H1 (cell line): ENCODE data around the gene TCEA2. TPM values are rescaled to one million over a fixed set of nuclear protein-coding genes. Genes with fewer than 3 reads are reported as not detected.

Experiments used
- HDAC2 ChIP-seq, 2 experiments: fragments of 300-600 bp in 1 of 2; sonication (generic) in 1 of 2; IDR thresholded peaks; 2 replicates each; pipeline ENCODE4 v1.6.1; 2011 to 2012; ENCODE audit warnings: low read depth in 2 of 2, low read length in 2 of 2, mild to moderate bottlenecking in 2 of 2, moderate library complexity in 2 of 2, borderline replicate concordance in 1 of 2, inconsistent platforms in 1 of 2
- KDM4A ChIP-seq: IDR thresholded peaks from one replicate; pipeline ENCODE4 v1.7.1; 2012; ENCODE audit warnings: low read depth, mild to moderate bottlenecking, moderate library complexity, low read length, inconsistent platforms; ENCODE audit not compliant: severe bottlenecking
- KDM5A ChIP-seq: fragments of 200-600 bp; IDR thresholded peaks from 2 replicates; pipeline ENCODE4 v1.7.1; 2012; ENCODE audit warnings: mild to moderate bottlenecking, low read length, inconsistent platforms, mixed read lengths
- NANOG ChIP-seq: IDR thresholded peaks from 2 replicates; pipeline ENCODE4 v1.6.1; 2011; ENCODE audit warnings: low read length, low read depth, mild to moderate bottlenecking, inconsistent platforms; ENCODE audit not compliant: insufficient read depth, poor library complexity, severe bottlenecking
- NRF1 ChIP-seq: IDR thresholded peaks from 2 replicates; pipeline ENCODE4 v1.6.1; 2011; ENCODE audit warnings: mild to moderate bottlenecking, low read depth, low read length, improper control_type of control experiment
- POLR2A ChIP-seq, 2 experiments: IDR thresholded peaks; 1 replicate in 1 of 2; 2 replicates in 1 of 2; pipeline ENCODE4 v1.6.1; 2011; ENCODE audit warnings: low read depth in 2 of 2, low read length in 2 of 2, mild to moderate bottlenecking in 2 of 2; ENCODE audit errors: control extremely low read depth in 1 of 2
- POU5F1 ChIP-seq: IDR thresholded peaks from 2 replicates; pipeline ENCODE4 v1.6.1; 2011; ENCODE audit warnings: low read depth, mild to moderate bottlenecking, low read length, moderate library complexity
- RFX5 ChIP-seq: IDR thresholded peaks from 2 replicates; pipeline ENCODE4 v1.6.1; 2011; ENCODE audit warnings: low read depth, low read length, improper control_type of control experiment, borderline replicate concordance
- RNF2 ChIP-seq: fragments of 200-900, 300-1000 bp; sonication (generic); IDR thresholded peaks from 2 replicates; pipeline ENCODE4 v1.7.1; 2016; ENCODE audit warnings: borderline replicate concordance, low read depth, mild to moderate bottlenecking, antibody characterized with exemption, low read length; ENCODE audit not compliant: poor library complexity, severe bottlenecking; ENCODE audit errors: missing control alignments
- TAF1 ChIP-seq: IDR thresholded peaks from 2 replicates; pipeline ENCODE4 v1.6.1; 2011; ENCODE audit warnings: mild to moderate bottlenecking, low read depth, low read length
- TCF12 ChIP-seq: IDR thresholded peaks from 2 replicates; pipeline ENCODE4 v1.6.1; 2011; ENCODE audit warnings: low read depth, mild to moderate bottlenecking, low read length
- polyA plus RNA-seq, 7 experiments: library from polyadenylated mRNA; depleted of rRNA in 3 of 7; stranded (reverse) in 5 of 7; unstranded in 2 of 7; fragments of >200 nt in 5 of 7; fragments of 200-250 nt in 2 of 7; gene quantifications; 1 replicate in 5 of 7; 2 replicates in 1 of 7; 4 replicates in 1 of 7; pipeline versions ENCODE4 v1.2.1 to v1.2.3, GENCODE V29; 2011 to 2013; ENCODE audit warnings: missing spikeins in 2 of 7, mixed read lengths in 2 of 7
- total RNA-seq: library from RNA; stranded (reverse); fragmentation: NEBNext Ultra II Directional; extraction: Animal tissue kit (Norgen Biotek cat#: 25700); gene quantifications from 2 replicates; pipeline ENCODE4 v1.2.1, GENCODE V29; 2021
- TF ChIP-seq, protein P1 (sequence below): IDR thresholded peaks from 2 replicates; pipeline ENCODE4 v1.6.1; 2011; ENCODE audit warnings: low read length, improper control_type of control experiment
- TF ChIP-seq, protein P2 (sequence below): IDR thresholded peaks from 2 replicates; pipeline ENCODE4 v1.6.1; 2012; ENCODE audit warnings: inconsistent platforms
- TF ChIP-seq, protein P3 (sequence below): IDR thresholded peaks from 2 replicates; pipeline ENCODE4 v1.6.1; 2012; ENCODE audit warnings: inconsistent platforms
- TF ChIP-seq, protein P4 (sequence below): IDR thresholded peaks from 2 replicates; pipeline ENCODE4 v1.6.1; 2011; ENCODE audit warnings: low read depth, mild to moderate bottlenecking, low read length; ENCODE audit not compliant: insufficient read depth

The TCEA2 gene
- total and polyA plus RNA-seq, 2 of the 8 experiments (the other 6 are each of a cell fraction or from before 2014, with no cell fraction given) = 41.4 to 42.3 TPM

DNA sequence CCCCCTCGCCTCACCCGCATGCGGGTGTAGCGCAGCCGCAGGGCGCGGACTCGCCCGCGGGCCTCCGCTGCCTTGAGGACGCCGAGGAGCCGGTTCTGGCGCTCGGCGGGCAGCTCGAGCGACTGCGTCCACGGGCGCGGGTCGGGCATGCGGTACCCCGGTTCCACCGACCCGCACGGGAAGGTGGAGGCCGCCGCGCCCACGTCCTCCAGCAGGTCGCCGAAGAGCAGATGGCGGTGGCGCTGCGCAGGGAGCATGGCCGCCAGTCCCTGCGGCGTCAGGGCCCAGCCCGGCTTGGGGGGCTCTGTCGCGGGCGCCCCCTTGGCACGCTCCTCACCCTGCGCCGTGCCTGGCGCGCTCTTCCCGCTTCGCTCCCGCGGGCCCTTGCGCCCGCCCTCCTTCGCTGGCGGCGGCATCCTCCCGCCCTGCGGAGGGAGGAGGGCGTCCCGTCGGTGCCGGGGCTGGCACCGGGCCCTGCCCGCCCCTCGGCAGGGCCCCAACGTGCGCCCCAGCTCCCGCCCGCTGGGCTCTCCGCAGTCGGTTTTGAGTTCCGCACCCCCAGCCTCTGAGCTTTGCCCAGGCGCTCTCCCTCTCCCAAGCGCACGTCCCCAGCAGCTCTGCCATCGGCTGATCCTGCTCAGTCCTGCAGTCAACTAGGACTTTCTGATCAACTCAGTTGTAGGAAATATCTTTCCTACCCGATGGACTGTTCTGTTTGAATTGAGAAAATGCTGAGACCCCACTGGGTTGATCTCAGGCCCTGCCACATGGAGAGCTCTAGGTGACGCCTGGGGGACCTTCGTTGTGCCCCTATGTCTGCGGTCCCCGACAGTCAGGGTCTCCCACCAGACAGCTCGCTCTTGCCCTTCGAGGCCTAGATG lies 21.0 kb downstream of the TCEA2 start, which contains the start of gene LKAAEAR1 (continued):
- TF ChIP-seq, protein P1, sequence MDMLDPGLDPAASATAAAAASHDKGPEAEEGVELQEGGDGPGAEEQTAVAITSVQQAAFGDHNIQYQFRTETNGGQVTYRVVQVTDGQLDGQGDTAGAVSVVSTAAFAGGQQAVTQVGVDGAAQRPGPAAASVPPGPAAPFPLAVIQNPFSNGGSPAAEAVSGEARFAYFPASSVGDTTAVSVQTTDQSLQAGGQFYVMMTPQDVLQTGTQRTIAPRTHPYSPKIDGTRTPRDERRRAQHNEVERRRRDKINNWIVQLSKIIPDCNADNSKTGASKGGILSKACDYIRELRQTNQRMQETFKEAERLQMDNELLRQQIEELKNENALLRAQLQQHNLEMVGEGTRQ = no peak
- TF ChIP-seq, protein P2, sequence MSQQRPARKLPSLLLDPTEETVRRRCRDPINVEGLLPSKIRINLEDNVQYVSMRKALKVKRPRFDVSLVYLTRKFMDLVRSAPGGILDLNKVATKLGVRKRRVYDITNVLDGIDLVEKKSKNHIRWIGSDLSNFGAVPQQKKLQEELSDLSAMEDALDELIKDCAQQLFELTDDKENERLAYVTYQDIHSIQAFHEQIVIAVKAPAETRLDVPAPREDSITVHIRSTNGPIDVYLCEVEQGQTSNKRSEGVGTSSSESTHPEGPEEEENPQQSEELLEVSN = peak; percentile 61
- TF ChIP-seq KDM5A (no peak), TAF1 (0 out of 2 replicates have a peak, but pooled peaks have one; percentile 33), TCF12 (no peak), RFX5 (no peak), POU5F1 (no peak), HDAC2 (IDR thresholded peaks at IDR 0.05; ENCODE audit: borderline replicate concordance in 1 of 2, low read depth in 2 of 2, low read length in 2 of 2) (0 out of 4 replicates have a peak, but pooled peaks of 1 of the 2 experiments have one; percentile 21), NRF1 (no peak), NANOG (no peak), KDM4A (peak; percentile 93), RNF2 (no peak), POLR2A (IDR thresholded peaks at IDR 0.05; ENCODE audit: control extremely low read depth in 1 of 2, low read depth in 2 of 2, low read length in 2 of 2) (no peak)
- TF ChIP-seq, protein P3, sequence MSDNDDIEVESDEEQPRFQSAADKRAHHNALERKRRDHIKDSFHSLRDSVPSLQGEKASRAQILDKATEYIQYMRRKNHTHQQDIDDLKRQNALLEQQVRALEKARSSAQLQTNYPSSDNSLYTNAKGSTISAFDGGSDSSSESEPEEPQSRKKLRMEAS = peak; percentile 40
- TF ChIP-seq, protein P4, sequence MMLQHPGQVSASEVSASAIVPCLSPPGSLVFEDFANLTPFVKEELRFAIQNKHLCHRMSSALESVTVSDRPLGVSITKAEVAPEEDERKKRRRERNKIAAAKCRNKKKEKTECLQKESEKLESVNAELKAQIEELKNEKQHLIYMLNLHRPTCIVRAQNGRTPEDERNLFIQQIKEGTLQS = no peak
- TF ChIP-seq, all 59 proteins: peak for 7
